8988T (cell line): ENCODE results near the gene USP6NL.
"Not testable (repeated sequence)": the region's sequence is repeated elsewhere in the genome, so short reads cannot be mapped to it uniquely, and the experiment has no call there.

ENCODE experiments used
- DNase-seq: peaks from one replicate; pipeline ENCODE4 v3.0.0; 2011

The USP6NL gene

DNA sequence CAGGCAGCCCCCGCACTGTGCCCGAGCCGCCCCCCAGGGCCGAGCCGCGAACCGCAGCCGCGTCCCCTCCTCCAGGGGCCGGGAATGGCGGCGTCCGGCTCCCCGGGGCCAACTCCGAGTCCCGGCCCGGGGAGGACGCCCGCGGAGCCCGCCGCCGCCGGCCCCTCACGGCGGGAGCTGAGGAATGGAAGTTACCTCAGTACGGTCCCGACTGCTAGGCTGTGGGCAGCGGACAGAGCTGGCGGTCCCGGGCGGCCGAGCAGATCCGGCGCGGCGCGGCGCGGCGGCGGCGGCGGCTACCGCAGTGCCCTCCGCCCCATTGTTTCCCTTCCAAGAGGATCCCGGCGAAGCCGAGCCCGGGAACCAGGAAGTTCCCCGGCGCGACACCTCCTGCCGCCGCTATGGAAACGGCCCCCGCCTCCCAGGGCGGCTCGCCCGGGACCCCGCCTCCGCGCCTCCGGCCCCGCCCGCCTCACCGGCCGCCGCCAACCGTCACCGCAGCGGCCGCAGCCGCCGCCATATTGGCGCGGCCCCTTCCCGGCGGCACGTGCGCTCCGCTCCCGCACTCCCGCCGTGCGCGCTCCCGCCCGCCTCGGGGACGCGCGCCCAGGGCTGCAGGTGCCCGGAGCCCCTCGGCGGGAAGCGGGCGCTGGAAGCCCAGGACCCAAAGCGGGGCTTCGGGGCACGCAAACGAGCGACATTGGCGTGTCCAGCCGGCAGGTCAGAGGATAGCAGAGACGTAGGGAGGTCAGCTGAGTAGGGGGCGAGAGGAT, at the start of gene USP6NL:
TSS of gene USP6NL (minus strand) at position 403 of the 773 bp plus-strand sequence. CDS start 14,016 bp downstream, outside the sequence.
- peak; percentile 78 for DNase-seq

- no peak for DNase-seq
Observed at GRCh38 chr10:11658801-11659368, 47.4 kb upstream of the USP6NL start.

GRCh38 chr10:11655836-11656235, 44.4 kb upstream of the USP6NL start:
- no peak for DNase-seq

GRCh38 chr10:11654659-11655058, 43.2 kb upstream of the USP6NL start:
- no peak for DNase-seq

- no peak for DNase-seq
Observed at GRCh38 chr10:11653758-11654471, 42.5 kb upstream of the USP6NL start.

- no peak for DNase-seq
Observed at GRCh38 chr10:11647676-11648075, 36.2 kb upstream of the USP6NL start.

DNA sequence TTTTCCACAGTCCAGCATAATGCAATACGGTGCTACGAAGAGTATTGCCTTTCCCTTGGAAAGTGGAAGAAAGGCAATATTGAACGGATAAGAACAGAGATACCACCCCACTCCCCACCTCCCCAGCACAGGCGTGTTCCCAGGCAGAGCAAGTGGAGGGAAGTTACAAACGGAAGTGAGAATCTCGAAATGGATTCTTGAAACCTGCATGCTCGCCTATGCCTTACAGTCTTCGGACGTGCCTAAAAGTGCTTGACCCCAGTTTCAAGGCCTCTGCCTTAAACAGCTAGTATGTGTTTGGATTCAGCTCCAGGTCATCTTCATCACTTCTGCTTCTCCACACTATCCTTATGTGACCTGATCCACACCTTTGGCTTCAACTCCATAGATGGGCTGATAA, 35.0 kb upstream of the USP6NL start:
- no peak for DNase-seq

- DNase-seq = no peak
Observed at GRCh38 chr10:11643039-11643438, 31.6 kb upstream of the USP6NL start.

GRCh38 chr10:11642566-11642965, 31.1 kb upstream of the USP6NL start:
- DNase-seq = no peak

- no peak for DNase-seq
Observed at GRCh38 chr10:11639849-11640764, 28.7 kb upstream of the USP6NL start.

GRCh38 chr10:11639362-11639761, 27.9 kb upstream of the USP6NL start:
- no peak for DNase-seq

- no peak for DNase-seq
Observed at GRCh38 chr10:11638055-11638698, 26.7 kb upstream of the USP6NL start.

- no peak for DNase-seq
Observed at GRCh38 chr10:11636697-11637303, 25.4 kb upstream of the USP6NL start.

DNA sequence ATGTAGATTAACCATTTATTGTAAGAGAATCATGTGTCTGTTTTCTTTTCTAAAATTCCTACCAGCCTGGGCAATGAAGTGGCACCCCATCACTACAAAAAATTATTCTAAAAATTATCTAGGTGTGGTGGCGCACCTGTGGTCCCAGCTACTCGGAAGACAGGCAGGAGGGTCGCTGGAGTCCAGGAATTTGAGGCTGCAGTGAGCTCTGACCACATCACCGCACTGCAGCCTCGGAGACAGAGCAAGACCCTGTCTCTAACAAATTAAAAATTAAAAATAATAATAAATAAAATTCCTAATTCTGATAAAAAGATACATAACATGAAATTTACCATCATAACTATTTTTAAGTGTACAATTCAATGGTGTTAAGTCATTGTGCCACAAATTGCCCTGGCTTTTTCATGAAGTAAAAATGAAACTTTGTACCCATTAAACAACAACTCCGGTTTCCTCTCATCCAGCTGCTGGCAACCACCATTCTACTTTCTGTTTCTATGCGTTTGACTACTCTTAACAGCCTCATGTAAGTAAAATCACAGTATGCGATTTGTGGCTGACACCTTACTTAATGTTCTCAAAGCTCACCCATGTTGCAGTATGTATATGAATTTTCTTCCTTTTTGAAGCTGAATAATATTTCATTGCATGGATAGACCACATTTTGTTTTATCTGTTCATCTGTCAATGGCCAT, 20.6 kb upstream of the USP6NL start:
- no peak for DNase-seq

DNA sequence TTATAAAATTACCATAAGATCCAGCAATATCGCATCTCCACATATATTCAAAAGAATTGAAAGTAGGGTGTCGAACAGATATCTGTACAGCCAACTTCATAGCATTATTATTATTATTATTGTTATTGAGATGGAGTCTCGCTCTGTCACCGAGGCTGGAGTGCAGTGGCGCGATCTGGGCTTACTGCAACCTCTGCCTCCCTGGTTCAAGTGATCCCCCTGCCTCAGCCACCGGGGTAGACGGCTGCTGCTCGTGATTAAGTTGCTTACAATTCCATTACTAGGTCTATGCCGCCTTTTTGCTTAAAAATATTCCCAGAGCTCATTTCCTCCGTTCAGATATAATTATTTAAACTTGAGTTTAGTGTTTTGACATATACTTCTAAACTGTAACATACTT, 19.8 kb upstream of the USP6NL start:
- DNase-seq = no peak

GRCh38 chr10:11629731-11630130, 18.3 kb upstream of the USP6NL start:
- DNase-seq = no peak

GRCh38 chr10:11627941-11628340, 16.5 kb upstream of the USP6NL start:
- DNase-seq = not testable (repeated sequence)

DNA sequence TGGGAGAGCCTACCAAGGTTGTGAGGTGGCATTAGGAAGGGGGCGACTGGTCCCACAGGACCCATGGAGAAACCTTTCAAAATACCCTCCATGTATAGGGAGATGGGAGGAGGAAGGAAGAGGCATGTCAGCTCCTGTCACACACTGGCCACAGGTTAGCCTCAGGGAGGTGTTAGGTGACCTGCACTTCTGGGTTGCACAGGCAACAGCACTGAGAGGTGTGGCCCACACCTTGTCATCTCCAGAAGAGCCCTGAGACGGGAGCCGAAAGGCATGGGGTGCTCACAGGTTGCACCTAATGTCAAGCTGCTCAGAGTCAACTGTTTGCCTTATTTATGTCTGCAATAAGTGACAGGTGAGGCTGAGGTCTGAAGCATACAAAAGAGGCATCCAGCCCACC, 14.6 kb upstream of the USP6NL start:
- no peak for DNase-seq

DNA sequence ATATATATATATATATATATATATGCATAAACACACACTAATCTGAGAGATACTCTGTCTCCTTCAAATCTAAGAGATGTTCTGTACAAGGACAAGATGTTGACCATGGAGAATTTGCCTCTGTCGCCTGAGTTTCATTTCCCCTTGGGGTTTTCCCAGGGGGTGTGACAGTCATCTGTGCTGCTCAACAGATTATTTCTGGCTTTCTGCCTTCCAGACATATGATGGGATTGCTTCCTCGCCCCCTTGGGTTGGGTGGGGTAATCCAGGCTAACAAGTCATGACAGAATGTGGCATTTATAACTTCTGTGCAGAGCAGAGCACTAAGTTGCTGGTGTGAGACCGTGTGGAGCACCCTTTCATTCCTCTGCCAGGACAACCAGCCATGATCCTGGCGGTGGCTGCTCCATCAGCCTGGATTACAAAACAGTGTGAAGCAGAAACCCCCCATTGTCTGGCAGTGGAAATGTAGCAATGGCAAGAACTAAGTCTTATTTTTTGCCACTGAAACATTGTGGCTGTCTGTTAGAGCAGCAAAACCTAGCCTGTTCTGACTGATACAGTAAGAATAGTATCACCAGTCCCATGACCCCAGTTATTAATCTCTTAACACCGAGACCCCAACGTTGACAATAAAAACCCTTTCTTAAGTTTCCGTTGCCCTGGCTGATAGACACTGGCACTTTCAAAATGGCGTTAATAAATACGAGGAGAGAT, 13.7 kb upstream of the USP6NL start:
- no peak for DNase-seq

DNA sequence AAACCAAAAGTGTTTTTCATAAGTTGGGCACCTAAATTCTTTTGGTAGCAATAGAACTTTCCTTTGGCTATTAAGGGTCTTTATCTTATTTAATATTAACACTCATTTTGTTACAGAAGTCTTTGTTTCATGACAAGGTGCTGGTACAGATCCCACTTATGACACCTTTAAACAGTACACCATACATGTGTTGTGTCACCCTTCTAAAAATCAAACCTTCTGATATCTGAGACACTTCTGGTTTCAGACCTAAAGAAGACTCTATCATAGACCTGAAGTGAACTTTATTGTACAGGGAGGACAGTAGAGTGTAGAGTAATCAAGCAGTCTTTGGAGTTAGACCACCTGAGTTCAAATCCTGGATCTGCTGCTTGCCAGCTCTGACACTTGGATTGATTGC, 5.8 kb upstream of the USP6NL start:
- DNase-seq = no peak

DNA sequence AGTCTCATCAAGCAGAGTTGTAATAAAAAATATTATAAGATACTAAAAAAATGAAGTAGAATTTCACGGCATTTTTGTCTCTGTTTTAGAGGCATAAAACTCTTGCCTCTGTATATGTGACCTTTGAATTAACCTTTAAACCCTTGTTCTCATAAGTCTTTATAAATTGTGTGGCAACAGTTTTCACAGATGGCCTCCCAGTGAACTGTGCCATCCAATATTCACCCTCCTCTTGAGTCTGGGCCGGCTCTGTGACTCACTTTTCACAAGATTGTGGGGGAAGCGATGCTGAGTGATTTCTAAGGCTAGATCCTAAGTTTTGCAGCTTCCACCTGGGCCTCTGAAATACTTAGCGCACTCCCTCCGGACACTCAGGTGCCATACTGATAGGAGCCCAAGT, 4.6 kb upstream of the USP6NL start:
- no peak for DNase-seq
